Parathyroid adenoma (tissue), 2 donors: ENCODE data around the gene FBLN2.

Experiments
- H2AFZ ChIP-seq: fragments of 300-600 bp; sonication (generic); one replicate; pipeline ENCODE4 v1.7.0; 2017; ENCODE audit warnings: antibody characterized with exemption, mild to moderate bottlenecking
- H3K27ac ChIP-seq: fragments of 300-600 bp; sonication (generic); one replicate; pipeline ENCODE4 v1.7.0; 2017
- H3K27me3 ChIP-seq: fragments of 300-600 bp; sonication (generic); one replicate; pipeline ENCODE4 v1.7.0; 2017; ENCODE audit warnings: low read length; ENCODE audit not compliant: control insufficient read depth, insufficient read depth
- H3K36me3 ChIP-seq: fragments of 300-600 bp; sonication (generic); one replicate; pipeline ENCODE4 v1.7.0; 2017; ENCODE audit warnings: low read length; ENCODE audit not compliant: control insufficient read depth, insufficient read depth
- H3K4me1 ChIP-seq: fragments of 300-600 bp; sonication (generic); one replicate; pipeline ENCODE4 v1.7.0; 2017; ENCODE audit warnings: control low read depth
- H3K4me2 ChIP-seq: fragments of 300-600 bp; sonication (generic); one replicate; pipeline ENCODE4 v1.7.0; 2017; ENCODE audit warnings: low read length
- H3K4me3 ChIP-seq: fragments of 300-600 bp; sonication (generic); one replicate; pipeline ENCODE4 v1.7.0; 2017; ENCODE audit warnings: low read depth, low read length
- H3K79me2 ChIP-seq: fragments of 300-600 bp; sonication (generic); one replicate; pipeline ENCODE4 v1.7.0; 2017; ENCODE audit warnings: control low read depth
- H3K9ac ChIP-seq: fragments of 300-600 bp; sonication (generic); one replicate; pipeline ENCODE4 v1.7.0; 2017; ENCODE audit warnings: mild to moderate bottlenecking
- H3K9me3 ChIP-seq: fragments of 300-600 bp; sonication (generic); one replicate; pipeline ENCODE4 v1.7.0; 2017; ENCODE audit warnings: low read length; ENCODE audit not compliant: control insufficient read depth
- CTCF ChIP-seq: fragments of 300-600 bp; sonication (generic); IDR thresholded peaks from one replicate; pipeline ENCODE4 v1.7.0; 2017; ENCODE audit warnings: antibody characterized with exemption, mild to moderate bottlenecking
- donor health status: primary hyperparathyroidism.

Gene FBLN2

DNA sequence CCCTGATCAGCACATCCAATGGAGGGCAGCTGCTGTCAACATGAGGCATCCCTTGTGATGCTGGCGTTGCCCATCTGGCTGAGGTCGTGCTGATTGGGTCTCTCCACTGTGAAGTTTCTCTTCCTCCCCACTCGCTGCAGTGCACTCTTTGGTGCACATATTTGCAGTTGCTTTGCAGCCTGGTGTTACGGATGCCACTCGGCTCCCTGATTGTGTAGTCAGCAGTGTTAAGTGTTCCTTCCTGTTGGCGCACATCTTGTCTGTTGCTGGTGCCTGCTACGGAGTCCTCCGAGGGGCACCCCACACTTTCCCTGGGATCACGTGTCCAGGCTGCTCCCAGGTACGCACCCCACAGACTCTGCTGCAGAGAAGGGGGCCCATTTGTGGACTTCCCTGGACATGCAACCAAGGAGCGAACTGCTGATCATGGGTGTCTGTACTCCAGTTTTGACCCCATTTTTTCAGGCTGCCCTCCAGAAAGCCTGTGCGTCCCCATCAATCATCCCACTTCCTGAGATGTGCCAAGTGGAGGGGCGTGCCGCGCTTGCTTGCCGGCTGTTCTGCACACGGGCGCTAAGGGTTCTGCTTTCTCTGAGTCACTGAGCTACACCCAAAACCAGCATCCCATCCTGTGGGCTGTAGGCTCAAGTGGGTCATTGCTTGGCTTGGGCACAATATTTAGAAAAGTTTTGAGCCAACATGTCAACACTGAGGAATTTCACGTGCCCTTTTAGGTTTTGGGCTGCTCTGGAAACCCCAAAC, 98.6 kb downstream of the FBLN2 start:
- Histone ChIP-seq H3K9ac (no peak overlapping the region), H3K36me3 (no peaks in the 10 kb centered on the region), H3K27me3 (no peaks in the 10 kb centered on the region), H3K4me2 (no peak overlapping the region), H3K9me3 (no peaks in the 10 kb centered on the region), H3K79me2 (no peaks in the 10 kb centered on the region), H3K4me3 (no peak overlapping the region), H3K27ac (no peak overlapping the region), H2AFZ (no peak overlapping the region), H3K4me1 (peaks cover 5% of the 10 kb centered on the region)
- no peak for TF ChIP-seq CTCF

DNA sequence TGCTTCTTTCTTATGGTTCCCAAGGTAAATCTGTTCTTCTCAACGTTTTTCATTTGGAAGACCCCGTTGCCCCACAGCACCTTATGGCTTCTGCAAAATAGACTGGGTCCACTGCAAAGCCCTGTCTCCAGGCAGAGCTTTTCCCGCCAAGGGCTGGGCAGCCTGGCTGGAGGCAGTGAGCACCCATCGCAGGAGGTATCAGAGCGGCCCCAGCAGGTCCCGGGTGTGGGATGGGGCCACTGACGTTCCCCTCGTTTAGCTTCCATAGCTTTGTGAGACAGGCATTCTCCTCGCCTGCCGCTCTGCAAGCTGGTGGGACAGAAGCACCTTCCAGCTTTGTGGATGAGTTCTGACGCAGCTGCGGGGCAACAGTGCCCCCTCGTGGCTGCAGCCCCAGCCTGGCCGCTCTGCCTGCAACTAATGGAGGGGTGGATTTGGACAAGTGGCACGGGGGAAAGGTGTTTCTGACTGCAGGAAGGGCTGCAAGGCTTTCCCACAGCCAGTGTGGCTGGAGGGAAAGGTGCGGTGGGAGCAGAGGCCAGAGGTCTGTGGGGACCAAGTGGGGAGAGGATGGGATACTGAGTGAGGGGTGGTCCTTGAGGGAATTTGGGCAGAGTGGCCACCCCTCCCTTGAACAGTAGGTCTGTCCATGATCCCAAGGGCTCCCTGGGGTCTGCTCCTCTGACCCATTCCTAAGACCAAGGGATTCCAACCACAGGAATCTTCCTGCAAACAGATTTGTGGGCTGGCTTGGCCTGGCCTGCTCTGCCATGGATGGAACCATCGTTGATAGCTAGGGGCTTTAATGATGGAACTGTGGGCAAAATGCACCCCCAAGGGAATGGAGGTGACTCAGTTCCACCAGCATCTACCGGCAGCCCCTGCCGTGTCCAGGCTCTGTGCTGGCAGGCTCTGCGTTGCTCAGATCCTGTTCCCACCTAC, 99.4 kb downstream of the FBLN2 start:
- peak; percentile 99 for TF ChIP-seq CTCF
- Histone ChIP-seq H3K9me3 (no peaks in the 10 kb centered on the region), H3K9ac (no peak overlapping the region), H3K79me2 (no peaks in the 10 kb centered on the region), H3K4me3 (no peak overlapping the region), H3K4me1 (peaks cover 5% of the 10 kb centered on the region), H3K27me3 (no peaks in the 10 kb centered on the region), H3K27ac (no peak overlapping the region), H3K36me3 (no peaks in the 10 kb centered on the region), H2AFZ (no peak overlapping the region), H3K4me2 (no peak overlapping the region)

GRCh38 chr3:13650210-13651056, 101.5 kb downstream of the FBLN2 start:
- Histone ChIP-seq H3K4me2 (no peak overlapping the region), H3K9ac (no peak overlapping the region), H3K4me1 (peaks cover 5% of the 10 kb centered on the region), H3K79me2 (no peaks in the 10 kb centered on the region), H3K27me3 (no peaks in the 10 kb centered on the region), H3K9me3 (no peaks in the 10 kb centered on the region), H3K36me3 (no peaks in the 10 kb centered on the region), H3K4me3 (no peak overlapping the region), H3K27ac (no peak overlapping the region), H2AFZ (peak overlapping the region; percentile 36)
- peak; percentile 100 for TF ChIP-seq CTCF

DNA sequence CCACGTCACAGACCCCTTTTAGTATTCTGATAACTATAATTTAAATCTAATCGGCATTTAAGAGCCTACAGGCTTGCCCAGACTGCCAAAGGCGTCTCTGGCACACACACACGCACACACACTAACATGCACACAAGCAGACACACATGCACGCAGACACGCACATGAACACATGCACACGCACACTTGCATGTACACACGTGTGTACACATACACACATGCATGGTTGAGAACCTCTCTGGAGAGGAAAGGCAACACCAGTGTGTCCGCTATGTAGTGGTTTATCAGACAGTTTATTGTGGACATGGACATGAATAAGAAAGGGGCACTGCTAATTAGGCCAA, 102.1 kb downstream of the FBLN2 start:
- Histone ChIP-seq H3K27me3 (no peaks in the 10 kb centered on the region), H3K4me2 (no peak overlapping the region), H2AFZ (no peak overlapping the region), H3K79me2 (no peaks in the 10 kb centered on the region), H3K36me3 (no peaks in the 10 kb centered on the region), H3K4me1 (peaks cover 5% of the 10 kb centered on the region), H3K27ac (no peak overlapping the region), H3K9me3 (no peaks in the 10 kb centered on the region), H3K9ac (no peak overlapping the region), H3K4me3 (no peak overlapping the region)
- no peak for TF ChIP-seq CTCF
